Type B pancreatic cell (in vitro differentiated cells): Measurements from ENCODE around the gene ANKRD6. TPM values are rescaled to one million over a fixed set of nuclear protein-coding genes. Genes with fewer than 3 reads are reported as not detected.
A peak's percentile ranks its signal among the peaks of the same experiment; 100 is the strongest.

Experiments
- DNase-seq: peaks from one replicate; pipeline ENCODE4 v3.0.0; 2021; ENCODE audit warnings: mixed read lengths; ENCODE audit not compliant: unreplicated experiment; ENCODE audit errors: extremely low spot score
- H3K27ac Mint-ChIP-seq: 2 replicates; pipeline ENCODE4 v1.8.0; 2021; ENCODE audit warnings: mild to moderate bottlenecking, mixed read lengths
- H3K27me3 Mint-ChIP-seq: 2 replicates; pipeline ENCODE4 v1.8.0; 2021; ENCODE audit warnings: mixed read lengths
- H3K36me3 Mint-ChIP-seq: 2 replicates; pipeline ENCODE4 v1.8.0; 2021; ENCODE audit warnings: mixed read lengths
- H3K4me1 Mint-ChIP-seq: one replicate; pipeline ENCODE4 v1.8.0; 2021; ENCODE audit warnings: mixed read lengths; ENCODE audit not compliant: unreplicated experiment
- H3K4me3 Mint-ChIP-seq: 2 replicates; pipeline ENCODE4 v1.8.0; 2021; ENCODE audit warnings: mild to moderate bottlenecking, mixed read lengths
- H3K9me3 Mint-ChIP-seq: 2 replicates; pipeline ENCODE4 v1.8.0; 2021; ENCODE audit warnings: mixed read lengths
- total RNA-seq: library from RNA; stranded (reverse); gene quantifications from 2 replicates; pipeline ENCODE4 v1.2.1, GENCODE V29; 2021; ENCODE audit warnings: low replicate concordance
- TF ChIP-seq, protein P1 (sequence below): fragments of 200-600 bp; sonication (generic); conservative IDR thresholded peaks from 2 replicates; pipeline ENCODE4 v1.5.0; 2021; ENCODE audit warnings: antibody characterized with exemption, mild to moderate bottlenecking

ANKRD6 gene
- total RNA-seq, 1 donor from 2014 or later, result 34.0 TPM

- no peaks in the 10 kb centered on the region for H3K27me3 Mint-ChIP-seq
- H3K4me3 Mint-ChIP-seq, result no peak overlapping the region
- peaks cover 12% of the 10 kb centered on the region for H3K36me3 Mint-ChIP-seq
- no peaks in the 10 kb centered on the region for H3K4me1 Mint-ChIP-seq
- DNase-seq, result peak; percentile 53
- no peaks in the 10 kb centered on the region for H3K9me3 Mint-ChIP-seq
- TF ChIP-seq, protein P1, sequence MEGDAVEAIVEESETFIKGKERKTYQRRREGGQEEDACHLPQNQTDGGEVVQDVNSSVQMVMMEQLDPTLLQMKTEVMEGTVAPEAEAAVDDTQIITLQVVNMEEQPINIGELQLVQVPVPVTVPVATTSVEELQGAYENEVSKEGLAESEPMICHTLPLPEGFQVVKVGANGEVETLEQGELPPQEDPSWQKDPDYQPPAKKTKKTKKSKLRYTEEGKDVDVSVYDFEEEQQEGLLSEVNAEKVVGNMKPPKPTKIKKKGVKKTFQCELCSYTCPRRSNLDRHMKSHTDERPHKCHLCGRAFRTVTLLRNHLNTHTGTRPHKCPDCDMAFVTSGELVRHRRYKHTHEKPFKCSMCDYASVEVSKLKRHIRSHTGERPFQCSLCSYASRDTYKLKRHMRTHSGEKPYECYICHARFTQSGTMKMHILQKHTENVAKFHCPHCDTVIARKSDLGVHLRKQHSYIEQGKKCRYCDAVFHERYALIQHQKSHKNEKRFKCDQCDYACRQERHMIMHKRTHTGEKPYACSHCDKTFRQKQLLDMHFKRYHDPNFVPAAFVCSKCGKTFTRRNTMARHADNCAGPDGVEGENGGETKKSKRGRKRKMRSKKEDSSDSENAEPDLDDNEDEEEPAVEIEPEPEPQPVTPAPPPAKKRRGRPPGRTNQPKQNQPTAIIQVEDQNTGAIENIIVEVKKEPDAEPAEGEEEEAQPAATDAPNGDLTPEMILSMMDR, result peak; percentile 56
- H3K27ac Mint-ChIP-seq, result no peak overlapping the region
These were observed 179.2 kb downstream of the ANKRD6 start for GRCh38 chr6:89612121-89612520.

DNA sequence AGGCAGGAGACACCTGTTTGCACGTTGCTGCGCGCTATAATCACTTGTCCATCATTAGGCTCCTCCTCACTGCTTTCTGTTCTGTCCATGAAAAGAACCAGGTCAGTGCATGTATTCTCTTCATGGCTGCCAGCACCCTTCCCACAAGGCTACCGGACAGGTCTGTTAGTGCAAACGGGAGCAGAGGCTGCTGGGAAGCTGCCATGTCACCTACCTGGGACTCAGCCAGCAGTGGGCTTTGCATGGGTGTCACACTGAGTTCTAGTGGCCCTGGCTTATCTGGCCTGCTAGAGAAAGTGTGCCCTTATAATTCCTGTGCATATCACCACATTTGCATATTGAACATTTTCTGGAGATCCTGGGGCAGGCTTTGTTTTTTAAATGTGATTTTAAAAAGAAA lies 180.8 kb downstream of the ANKRD6 start:
- Mint-ChIP-seq H3K27ac (no peak overlapping the region), H3K9me3 (no peaks in the 10 kb centered on the region)

GRCh38 chr6:89615882-89616281 lies 182.9 kb downstream of the ANKRD6 start:
- Mint-ChIP-seq H3K9me3 (no peaks in the 10 kb centered on the region), H3K36me3 (peaks cover 3% of the 10 kb centered on the region), H3K27me3 (no peaks in the 10 kb centered on the region), H3K4me1 (no peaks in the 10 kb centered on the region), H3K27ac (no peak overlapping the region), H3K4me3 (no peak overlapping the region)
- DNase-seq, result peak; percentile 31
- TF ChIP-seq, protein P1, result no peak

More for the DNA sequence above, 180.8 kb downstream of the ANKRD6 start:
- Mint-ChIP-seq H3K4me3 (no peak overlapping the region), H3K27me3 (no peaks in the 10 kb centered on the region), H3K4me1 (no peaks in the 10 kb centered on the region), H3K36me3 (peaks cover 11% of the 10 kb centered on the region)
- TF ChIP-seq, protein P1, result no peak
- peak; percentile 37 for DNase-seq

- no peaks in the 10 kb centered on the region for H3K27me3 Mint-ChIP-seq
- no peaks in the 10 kb centered on the region for H3K9me3 Mint-ChIP-seq
- TF ChIP-seq, protein P1, result no peak
- peaks cover 3% of the 10 kb centered on the region for H3K36me3 Mint-ChIP-seq
- DNase-seq, result peak; percentile 58
- no peaks in the 10 kb centered on the region for H3K4me1 Mint-ChIP-seq
- H3K4me3 Mint-ChIP-seq, result no peak overlapping the region
- no peak overlapping the region for H3K27ac Mint-ChIP-seq
These were observed 183.6 kb downstream of the ANKRD6 start for GRCh38 chr6:89616531-89616930.

- DNase-seq, result no peak
- no peaks in the 10 kb centered on the region for H3K4me1 Mint-ChIP-seq
- TF ChIP-seq, protein P1, result no peak
- H3K4me3 Mint-ChIP-seq, result no peak overlapping the region
- no peaks in the 10 kb centered on the region for H3K9me3 Mint-ChIP-seq
- peaks cover 3% of the 10 kb centered on the region for H3K36me3 Mint-ChIP-seq
- no peak overlapping the region for H3K27ac Mint-ChIP-seq
- no peaks in the 10 kb centered on the region for H3K27me3 Mint-ChIP-seq
These were observed 185.1 kb downstream of the ANKRD6 start for GRCh38 chr6:89618026-89618425.

GRCh38 chr6:89619567-89619966 lies 186.6 kb downstream of the ANKRD6 start:
- Mint-ChIP-seq H3K36me3 (peaks cover 3% of the 10 kb centered on the region), H3K27me3 (no peaks in the 10 kb centered on the region), H3K27ac (no peak overlapping the region), H3K9me3 (no peaks in the 10 kb centered on the region), H3K4me3 (no peak overlapping the region), H3K4me1 (no peaks in the 10 kb centered on the region)
- no peak for DNase-seq
- TF ChIP-seq, protein P1, result no peak
